ENCODE data around the gene SMU1. TPM values are rescaled to one million over a fixed set of nuclear protein-coding genes. Genes with fewer than 3 reads are reported as not detected.

The SMU1 gene
- total RNA-seq, 1 experiment from 2014 or later, result 17.2 TPM

DNA sequence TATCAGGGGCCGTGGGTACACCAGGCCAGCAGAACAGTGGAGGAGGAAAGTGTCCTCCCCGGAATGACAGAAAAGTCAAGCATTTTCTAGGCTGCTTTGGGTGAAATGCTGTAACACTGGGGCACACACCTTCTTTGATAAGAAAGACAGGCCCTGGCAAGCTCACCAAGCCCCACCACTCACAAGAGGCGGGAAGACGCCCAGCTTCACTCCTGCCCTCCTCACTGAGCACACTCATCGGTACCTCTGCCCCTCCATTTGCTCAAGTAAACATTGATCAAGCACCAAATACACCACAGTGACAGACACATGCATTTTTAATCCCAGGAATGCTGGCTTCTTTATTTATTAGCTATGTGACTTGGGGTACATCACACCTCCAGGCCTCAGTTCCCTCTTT lies 47.6 kb upstream of the SMU1 start:
- BruUV-seq (replicated peaks), result no TSS peak
- H3K4me1 Mint-ChIP-seq (ENCODE audit: insufficient read depth, unreplicated experiment), result peaks cover 27% of the 10 kb centered on the region
- intact Hi-C loops (cut with micrococcal nuclease), result no loop called here
- no peaks in the 10 kb centered on the region for H3K27me3 Mint-ChIP-seq (ENCODE audit: insufficient read depth, unreplicated experiment)
- ChIA-PET CTCF (no interaction called here), POLR2A (interaction anchor here (14.7 kb wide), 1 partner anchor 39 kb away, joined by 242 read pairs; the partner anchor contains the start of gene B4GALT1)
- no peak for TF ChIP-seq CTCF (IDR thresholded peaks at IDR 0.05; ENCODE audit: unreplicated experiment)
- no peaks in the 10 kb centered on the region for H3K9me3 Mint-ChIP-seq (ENCODE audit: unreplicated experiment)
- DNase-seq (ENCODE audit: unreplicated experiment), result no peak
- no peak overlapping the region for H3K4me3 Mint-ChIP-seq (ENCODE audit: unreplicated experiment)
- H3K27ac Mint-ChIP-seq (ENCODE audit: low read depth, unreplicated experiment), result no peak overlapping the region
- H3K36me3 Mint-ChIP-seq (ENCODE audit: insufficient read depth, unreplicated experiment), result peaks cover 100% of the 10 kb centered on the region

DNA sequence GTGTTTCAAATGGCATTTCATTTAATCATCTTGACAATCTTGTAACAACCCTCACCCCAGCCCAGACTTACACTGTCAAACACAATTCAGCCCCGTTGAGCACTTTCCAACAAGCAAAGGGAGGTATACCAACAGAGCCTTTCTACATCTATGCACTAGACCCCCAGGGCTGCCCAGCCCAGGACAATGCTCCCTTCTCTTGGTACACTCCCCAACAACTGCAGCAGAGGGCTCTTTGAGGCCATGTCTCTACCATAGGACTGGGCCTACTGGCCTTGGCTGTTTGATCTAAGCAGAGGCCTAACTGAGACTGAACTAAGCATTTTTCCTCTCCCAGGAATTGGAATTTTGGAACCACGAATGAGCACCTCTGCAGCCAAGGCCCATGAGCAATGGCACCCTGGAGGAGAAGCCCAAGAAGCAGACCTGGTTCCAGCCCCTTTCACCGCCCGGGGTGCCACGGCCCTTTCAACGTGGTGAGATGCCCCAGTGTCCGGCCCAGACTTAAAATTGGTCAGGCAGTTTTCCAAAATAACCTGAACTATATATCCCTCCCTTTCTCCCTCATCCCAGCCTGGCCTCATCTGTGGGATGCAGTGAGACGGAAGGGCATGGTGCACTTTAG lies 47.0 kb upstream of the SMU1 start:
- Mint-ChIP-seq H3K27me3 (ENCODE audit: insufficient read depth, unreplicated experiment) (no peaks in the 10 kb centered on the region), H3K4me1 (ENCODE audit: insufficient read depth, unreplicated experiment) (peaks cover 27% of the 10 kb centered on the region), H3K36me3 (ENCODE audit: insufficient read depth, unreplicated experiment) (peaks cover 100% of the 10 kb centered on the region), H3K27ac (ENCODE audit: low read depth, unreplicated experiment) (no peak overlapping the region), H3K9me3 (ENCODE audit: unreplicated experiment) (no peaks in the 10 kb centered on the region), H3K4me3 (ENCODE audit: unreplicated experiment) (no peak overlapping the region)
- POLR2A ChIA-PET, result interaction anchor here (14.7 kb wide), 1 partner anchor 39 kb away, joined by 242 read pairs; the partner anchor contains the start of gene B4GALT1
- no peak for TF ChIP-seq CTCF (IDR thresholded peaks at IDR 0.05; ENCODE audit: unreplicated experiment)
- intact Hi-C loops (cut with micrococcal nuclease), result no loop called here
- BruUV-seq (replicated peaks), result no TSS peak
- no peak for DNase-seq (ENCODE audit: unreplicated experiment)
- CTCF ChIA-PET, result no interaction called here

GRCh38 chr9:33120620-33121019 lies 44.1 kb upstream of the SMU1 start:
- Mint-ChIP-seq H3K27ac (ENCODE audit: low read depth, unreplicated experiment) (no peak overlapping the region), H3K4me3 (ENCODE audit: unreplicated experiment) (no peak overlapping the region), H3K27me3 (ENCODE audit: insufficient read depth, unreplicated experiment) (no peaks in the 10 kb centered on the region), H3K4me1 (ENCODE audit: insufficient read depth, unreplicated experiment) (peaks cover 25% of the 10 kb centered on the region), H3K36me3 (ENCODE audit: insufficient read depth, unreplicated experiment) (peaks cover 100% of the 10 kb centered on the region), H3K9me3 (ENCODE audit: unreplicated experiment) (no peaks in the 10 kb centered on the region)
- no peak for DNase-seq (ENCODE audit: unreplicated experiment)
- intact Hi-C loops (cut with micrococcal nuclease), result no loop called here
- ChIA-PET POLR2A (interaction anchor here (1.3 to 1.8 kb wide), 2 partner anchors 12 to 38 kb away, joined by 5 read pairs; no protein-coding TSS in a partner anchor), CTCF (interaction anchor here (1.1 kb wide), 1 partner anchor 41 kb away, joined by 3 read pairs; no protein-coding TSS in a partner anchor)
- BruUV-seq (replicated peaks), result no TSS peak
- TF ChIP-seq CTCF (IDR thresholded peaks at IDR 0.05; ENCODE audit: unreplicated experiment), result no peak

- DNase-seq (ENCODE audit: unreplicated experiment), result no peak
- TF ChIP-seq CTCF (IDR thresholded peaks at IDR 0.05; ENCODE audit: unreplicated experiment), result no peak
- ChIA-PET POLR2A (interaction anchor here (0.6 to 2.2 kb wide), 4 partner anchors 9 to 48 kb away, joined by 3 to 8 read pairs (median 4); no protein-coding TSS in a partner anchor), CTCF (interaction anchor here (1.0 to 1.1 kb wide), 3 partner anchors 9 to 98 kb away, joined by 3 to 5 read pairs (median 3); no protein-coding TSS in a partner anchor)
- peaks cover 100% of the 10 kb centered on the region for H3K36me3 Mint-ChIP-seq (ENCODE audit: insufficient read depth, unreplicated experiment)
- intact Hi-C loops (cut with micrococcal nuclease), result loop anchor here (2.0 kb wide), 1 partner anchor 49 kb away; the partner anchor contains the start of gene B4GALT1
- no TSS peak for BruUV-seq (replicated peaks)
- no peaks in the 10 kb centered on the region for H3K27me3 Mint-ChIP-seq (ENCODE audit: insufficient read depth, unreplicated experiment)
- peak overlapping the region; percentile 3 for H3K4me3 Mint-ChIP-seq (ENCODE audit: unreplicated experiment)
- H3K4me1 Mint-ChIP-seq (ENCODE audit: insufficient read depth, unreplicated experiment), result peaks cover 30% of the 10 kb centered on the region
- no peaks in the 10 kb centered on the region for H3K9me3 Mint-ChIP-seq (ENCODE audit: unreplicated experiment)
- peak overlapping the region; percentile 47 for H3K27ac Mint-ChIP-seq (ENCODE audit: low read depth, unreplicated experiment)
Observed at GRCh38 chr9:33117796-33118195, 41.3 kb upstream of the SMU1 start.
